GM18873 (cell line): Measurements from ENCODE around the gene TGFB2.

Experiments
- ATAC-seq: cut with Tn5 transposase; IDR thresholded peaks from one replicate; pipeline ENCODE4 v1.9.1; 2021; ENCODE audit warnings: mild to moderate bottlenecking, moderate library complexity, moderate number of reproducible peaks; ENCODE audit not compliant: unreplicated experiment, low FRiP score

The TGFB2 gene

GRCh38 chr1:218413179-218413578 lies 68.0 kb downstream of the TGFB2 start:
- ATAC-seq = no peak

- ATAC-seq = no peak
Observed at GRCh38 chr1:218414060-218414728, 69.1 kb downstream of the TGFB2 start.

- no peak for ATAC-seq
Observed at GRCh38 chr1:218415726-218416125, 70.6 kb downstream of the TGFB2 start.

GRCh38 chr1:218421531-218421930 lies 76.4 kb downstream of the TGFB2 start:
- no peak for ATAC-seq

- no peak for ATAC-seq
Observed at GRCh38 chr1:218424502-218424901, 79.4 kb downstream of the TGFB2 start.

- ATAC-seq = no peak
Observed at GRCh38 chr1:218425647-218426342, 80.7 kb downstream of the TGFB2 start.

GRCh38 chr1:218426343-218426657 lies 81.2 kb downstream of the TGFB2 start:
- ATAC-seq = no peak

- no peak for ATAC-seq
Observed at GRCh38 chr1:218429301-218429700, 84.2 kb downstream of the TGFB2 start.

GRCh38 chr1:218430346-218430745 lies 85.2 kb downstream of the TGFB2 start:
- no peak for ATAC-seq

- ATAC-seq = no peak
Observed at GRCh38 chr1:218430822-218431221, 85.7 kb downstream of the TGFB2 start.

- ATAC-seq = no peak
Observed at GRCh38 chr1:218431476-218431875, 86.3 kb downstream of the TGFB2 start.

- no peak for ATAC-seq
Observed at GRCh38 chr1:218433744-218434143, 88.6 kb downstream of the TGFB2 start.

GRCh38 chr1:218435528-218435927 lies 90.4 kb downstream of the TGFB2 start:
- ATAC-seq = no peak

- no peak for ATAC-seq
Observed at GRCh38 chr1:218436346-218436745, 91.2 kb downstream of the TGFB2 start.

GRCh38 chr1:218436997-218437396 lies 91.9 kb downstream of the TGFB2 start:
- no peak for ATAC-seq

GRCh38 chr1:218439541-218440295 lies 94.6 kb downstream of the TGFB2 start:
- ATAC-seq = no peak

GRCh38 chr1:218443255-218443654 lies 98.1 kb downstream of the TGFB2 start:
- ATAC-seq = no peak

- no peak for ATAC-seq
Observed at GRCh38 chr1:218444173-218444572, 99.0 kb downstream of the TGFB2 start.

- no peak for ATAC-seq
Observed at GRCh38 chr1:218444588-218444987, 99.5 kb downstream of the TGFB2 start.

GRCh38 chr1:218447010-218447689 lies 102.0 kb downstream of the TGFB2 start:
- no peak for ATAC-seq

GRCh38 chr1:218451415-218451814 lies 106.3 kb downstream of the TGFB2 start:
- no peak for ATAC-seq
